ENCODE measurements around the gene SRPK1.
A peak's percentile ranks its signal among the peaks of the same experiment; 100 is the strongest.
"Not testable (repeated sequence)": the region's sequence is repeated elsewhere in the genome, so short reads cannot be mapped to it uniquely, and the experiment has no call there.

The SRPK1 gene

DNA sequence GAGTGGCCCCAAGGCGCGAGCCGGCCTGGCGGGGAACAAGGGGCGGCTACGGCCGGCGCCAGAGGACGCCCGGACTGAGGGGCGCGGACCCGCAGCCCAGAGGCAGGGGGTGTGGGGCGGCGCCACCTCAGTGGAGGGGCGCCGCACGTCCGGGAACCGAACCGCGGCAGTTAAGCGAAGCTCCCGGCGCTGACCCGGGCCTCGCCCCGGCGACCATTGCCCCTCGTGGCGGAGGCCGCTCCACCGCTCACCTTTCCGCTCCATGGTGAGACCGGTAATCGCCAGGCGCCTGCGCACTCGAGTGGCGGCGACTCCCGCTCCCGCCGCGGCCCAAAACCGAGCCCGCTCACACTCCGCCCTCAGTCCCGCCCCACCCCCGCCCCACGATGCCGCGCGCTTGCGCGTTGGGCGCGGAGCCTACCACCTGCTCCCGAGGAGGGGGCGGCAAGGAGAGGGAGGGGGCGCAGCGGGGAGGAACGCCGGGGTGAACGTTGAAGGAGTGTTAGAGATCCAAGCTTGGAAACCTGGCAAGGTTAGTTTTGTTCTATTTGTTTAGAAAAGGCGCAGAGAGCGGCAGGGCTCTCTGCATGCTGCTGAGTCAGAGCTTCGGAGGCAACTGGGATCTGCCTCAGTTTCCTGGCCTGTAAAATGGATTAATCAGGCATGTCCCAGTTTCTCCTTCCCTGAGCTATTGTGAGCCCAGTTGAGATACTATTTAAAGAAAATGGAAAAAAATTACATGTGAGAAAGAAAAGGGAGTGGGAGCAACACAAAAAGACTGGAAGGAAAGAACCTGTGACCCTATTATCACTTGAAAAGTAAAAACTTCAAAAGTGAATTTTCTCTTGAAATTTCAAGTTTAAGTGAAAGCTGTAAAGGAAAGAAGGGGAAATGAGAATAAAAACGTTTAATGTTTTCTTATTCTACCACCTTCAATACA is at the start of gene SRPK1:
TSS of gene SRPK1 (minus strand) at position 306 of the 940 bp plus-strand sequence. CDS start at position 264, 42 bp downstream.
- DNase-seq = peak; percentile 93

DNA sequence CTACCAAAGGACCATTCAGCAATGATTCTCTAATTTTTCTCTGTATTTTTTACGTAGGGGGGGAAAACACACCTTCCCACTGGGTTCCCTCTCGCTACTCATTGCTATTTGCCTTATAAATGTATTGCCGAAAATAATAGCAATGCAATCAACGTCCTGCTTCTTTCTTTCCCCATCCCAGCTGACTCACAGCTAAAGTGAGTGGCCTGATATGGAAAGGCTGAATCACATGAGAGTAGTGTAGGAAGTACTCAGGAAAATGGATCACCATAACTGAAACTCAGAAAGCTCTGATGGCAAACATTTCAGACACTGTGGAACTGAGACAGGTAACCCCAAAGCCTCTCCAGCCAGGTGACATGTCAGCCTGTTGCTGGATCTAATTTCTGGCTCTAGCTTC is 49.3 kb upstream of the SRPK1 start:
- DNase-seq = no peak

DNA sequence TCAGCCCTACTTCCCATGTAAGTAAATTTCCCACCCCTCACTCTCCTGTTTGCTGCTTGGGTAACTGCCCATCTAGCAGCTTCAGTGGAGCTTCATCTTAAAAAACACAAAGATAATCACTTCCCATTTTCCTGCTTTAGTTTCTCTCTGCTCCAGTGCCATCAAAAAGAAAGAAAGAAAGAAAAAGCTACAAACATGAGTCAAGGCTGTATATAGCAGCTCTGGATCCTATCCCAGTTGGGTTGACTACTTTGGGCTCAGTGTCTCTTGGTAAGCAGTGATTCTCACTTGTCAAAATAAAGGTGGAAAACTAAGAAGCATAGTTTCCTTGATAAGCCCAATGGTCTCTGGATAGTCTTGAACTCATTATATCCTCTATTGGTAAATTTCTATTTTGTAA is 48.7 kb upstream of the SRPK1 start:
- no peak for DNase-seq

DNA sequence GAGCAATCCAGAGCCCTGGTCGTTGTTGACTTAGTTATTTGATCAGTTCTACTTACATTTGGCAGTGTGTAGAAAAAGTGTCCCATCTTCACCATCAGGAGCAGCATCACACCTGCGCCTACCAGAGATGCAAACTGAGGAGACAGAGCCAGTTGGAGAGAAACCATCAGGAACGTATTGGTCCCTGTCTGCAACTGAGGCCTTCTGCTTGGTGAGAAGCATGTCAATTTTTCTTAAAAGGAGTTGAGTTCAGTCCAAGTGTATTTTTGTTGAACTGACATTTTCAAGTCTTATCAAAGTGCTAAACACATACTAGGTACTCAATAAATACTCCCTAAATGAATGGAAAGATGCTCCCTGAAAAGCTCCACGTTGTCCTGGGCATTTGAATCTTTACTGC is 47.9 kb upstream of the SRPK1 start:
- DNase-seq = no peak

DNA sequence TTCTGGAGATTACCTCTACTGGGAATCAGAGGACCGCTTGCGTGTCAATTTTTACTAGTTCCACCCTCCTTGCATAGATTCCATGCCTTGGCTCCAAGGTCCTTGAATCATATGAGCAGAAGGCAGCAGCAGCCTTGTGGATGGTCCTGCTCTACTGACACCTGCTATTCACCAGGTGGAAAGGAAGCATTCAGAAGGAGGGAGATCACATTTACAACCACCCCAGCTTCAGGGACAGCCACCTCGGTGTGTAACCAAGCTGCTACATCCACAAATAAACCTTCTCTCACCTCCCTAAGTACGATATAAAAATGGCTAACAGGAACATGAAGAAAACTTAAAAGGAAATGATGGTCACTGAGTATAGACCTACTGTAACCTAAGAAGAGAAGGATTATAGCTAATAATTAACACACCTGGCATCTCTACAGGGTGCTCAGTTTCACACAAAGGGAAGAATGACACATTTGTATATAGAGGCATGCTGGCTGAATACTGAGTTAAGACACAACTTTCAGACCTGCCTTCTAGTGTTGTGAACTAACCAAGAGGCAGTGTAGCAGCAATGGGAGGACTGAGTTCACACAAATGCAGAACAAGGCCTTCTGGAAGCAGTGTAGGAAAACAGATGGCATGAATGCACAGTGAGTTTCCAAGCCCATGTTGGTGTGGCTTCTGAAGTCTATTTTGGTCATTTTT is 46.3 kb upstream of the SRPK1 start:
- no peak for DNase-seq

DNA sequence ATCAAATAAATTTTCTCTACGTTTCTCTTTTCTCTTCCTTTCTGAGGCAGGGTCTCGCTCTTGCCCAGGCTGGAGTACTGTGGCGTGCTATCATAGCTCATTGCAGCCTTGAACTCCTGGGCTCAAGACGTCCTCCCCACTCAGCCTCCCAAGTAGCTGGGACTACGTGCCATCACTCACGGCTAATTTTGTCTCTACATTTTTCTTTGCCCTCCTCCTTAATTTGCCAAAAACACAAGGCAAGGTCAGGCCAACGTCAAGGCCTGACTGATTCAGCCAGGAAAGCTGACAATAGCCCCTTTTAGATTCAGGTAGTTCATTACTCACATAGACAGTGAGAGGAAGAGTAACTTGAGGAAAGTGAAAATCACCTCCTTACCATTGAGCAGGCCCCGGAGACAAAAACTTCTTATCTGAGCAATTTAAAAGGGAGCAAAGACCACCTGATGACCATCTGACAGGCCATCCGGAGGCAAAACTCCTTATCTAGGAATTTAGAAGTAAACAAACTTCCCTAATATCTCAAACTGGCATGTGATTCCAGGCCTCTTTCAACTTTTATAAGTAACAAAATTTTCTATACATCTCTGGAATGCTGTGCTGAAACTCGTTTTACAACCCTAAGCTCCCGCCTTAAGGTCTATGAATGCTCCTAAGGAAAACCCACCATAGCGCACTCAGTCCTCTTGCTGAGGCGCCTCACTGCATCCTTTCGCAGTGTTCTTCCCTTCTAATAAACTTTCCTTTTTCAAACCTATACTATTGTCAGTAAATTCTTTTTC is 42.1 kb upstream of the SRPK1 start:
- DNase-seq = no peak

DNA sequence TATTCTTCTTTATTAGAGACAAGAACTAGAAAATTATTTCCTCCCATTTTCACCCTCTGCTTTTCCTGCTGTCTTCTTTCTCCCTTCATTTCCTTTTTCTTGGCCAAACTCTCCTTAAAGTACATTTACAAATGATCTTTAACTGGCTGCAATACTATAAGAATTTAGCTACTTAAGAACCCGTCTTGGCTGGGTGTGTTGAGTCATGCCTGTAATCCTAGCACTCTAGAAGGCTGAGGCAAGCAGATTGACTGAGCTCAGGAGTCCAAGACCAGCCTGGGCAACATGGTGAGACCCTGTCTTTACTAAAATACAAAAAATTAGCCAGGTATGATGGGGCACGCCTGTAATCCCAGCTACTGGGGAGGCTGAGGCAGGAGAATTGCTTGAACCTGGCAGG is 39.3 kb upstream of the SRPK1 start:
- DNase-seq = no peak

DNA sequence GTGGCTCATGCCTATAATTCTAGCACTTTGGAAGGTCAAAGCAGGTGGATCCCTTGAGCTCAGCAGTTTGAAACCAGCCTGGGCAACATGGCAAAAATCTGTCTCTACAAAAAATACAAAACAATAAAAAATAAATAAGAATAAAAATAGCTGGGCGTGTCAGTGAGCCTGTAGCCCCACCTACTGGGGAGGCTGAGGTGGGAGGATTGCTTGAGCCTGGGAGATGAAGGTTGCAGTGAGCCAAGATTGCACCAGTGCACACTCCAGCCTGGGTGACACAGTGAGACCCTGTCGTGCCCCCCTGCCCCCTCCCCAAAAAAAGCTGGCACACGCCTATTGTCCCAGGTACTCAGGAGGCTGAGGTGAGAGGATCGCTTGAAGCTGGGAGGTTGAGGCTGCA is 35.1 kb upstream of the SRPK1 start:
- peak; percentile 27 for DNase-seq

DNA sequence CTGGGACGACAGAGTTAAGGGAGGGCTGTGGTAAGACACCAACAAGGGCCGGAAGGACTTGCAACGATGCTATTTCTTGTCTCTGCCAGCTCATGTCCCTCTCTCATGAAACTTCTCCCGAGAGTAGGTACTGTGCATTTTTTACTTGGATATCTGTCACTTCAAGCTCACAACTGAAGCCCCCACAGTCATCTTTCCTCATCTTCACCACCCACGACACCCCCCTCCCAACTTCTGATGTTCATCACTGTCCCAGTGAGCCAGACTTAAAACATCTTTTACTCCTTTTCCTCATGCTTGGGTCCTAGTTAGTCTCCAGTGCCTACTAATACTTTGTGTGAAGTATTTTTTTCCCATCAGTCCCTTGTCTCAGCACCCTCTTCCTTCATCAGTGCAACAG is 34.6 kb upstream of the SRPK1 start:
- no peak for DNase-seq

DNA sequence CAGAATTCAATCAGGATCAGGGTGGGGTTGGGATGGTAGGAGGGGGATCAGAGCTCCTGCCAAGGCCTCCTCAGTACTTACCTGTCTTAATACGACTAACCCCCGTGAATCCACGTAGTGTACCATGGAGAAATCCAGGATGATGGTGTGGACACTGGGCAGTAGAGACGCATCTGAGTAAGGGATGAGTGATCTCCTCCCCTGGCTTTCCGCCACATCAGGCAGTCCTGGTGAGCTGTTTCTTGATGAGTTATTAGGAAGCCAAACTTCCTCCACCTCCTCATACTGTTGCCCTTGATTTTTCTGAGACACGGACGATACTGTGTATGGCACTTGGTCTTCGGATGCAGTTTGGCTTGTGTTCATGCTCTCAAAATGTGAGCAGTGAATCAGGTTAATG is 34.2 kb upstream of the SRPK1 start:
- DNase-seq = no peak

DNA sequence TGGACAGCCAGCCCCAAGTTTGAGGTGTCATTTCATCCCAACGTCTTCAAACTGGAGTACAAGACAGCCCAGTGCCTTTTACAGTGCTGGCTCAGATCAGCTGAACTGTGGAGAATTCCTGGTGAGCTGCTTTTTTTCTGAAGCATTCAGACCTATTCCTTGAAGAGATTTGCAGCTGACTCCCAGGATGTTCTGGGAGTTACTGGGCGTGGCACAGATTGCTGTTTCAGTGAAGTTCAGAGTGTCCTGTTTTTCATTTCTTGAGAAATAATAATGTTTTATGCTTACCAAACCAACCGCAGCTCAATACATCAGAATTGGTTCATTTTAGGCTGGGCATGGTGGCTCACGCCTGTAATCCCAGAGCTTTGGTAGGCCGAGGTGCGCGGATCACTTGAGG is 33.4 kb upstream of the SRPK1 start:
- DNase-seq = no peak

DNA sequence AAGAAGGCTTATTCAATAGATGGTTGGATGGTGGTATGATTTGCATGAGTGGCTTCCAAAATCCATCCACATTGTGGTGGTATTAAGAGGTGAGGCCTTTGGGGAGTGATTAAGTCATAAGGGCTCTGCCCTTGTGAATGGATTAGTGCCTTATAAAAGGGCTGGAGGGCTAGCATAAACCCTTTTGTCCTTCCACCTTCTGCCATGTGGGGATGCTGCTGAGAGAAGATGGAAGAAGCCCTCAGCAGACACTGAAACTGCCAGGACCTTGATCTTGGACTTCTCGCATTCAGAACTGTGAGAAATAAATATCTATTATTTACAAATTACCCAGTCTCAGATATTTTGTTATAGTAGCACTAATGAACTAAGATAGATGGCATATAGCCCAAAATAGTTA is 27.8 kb upstream of the SRPK1 start:
- DNase-seq = no peak

DNA sequence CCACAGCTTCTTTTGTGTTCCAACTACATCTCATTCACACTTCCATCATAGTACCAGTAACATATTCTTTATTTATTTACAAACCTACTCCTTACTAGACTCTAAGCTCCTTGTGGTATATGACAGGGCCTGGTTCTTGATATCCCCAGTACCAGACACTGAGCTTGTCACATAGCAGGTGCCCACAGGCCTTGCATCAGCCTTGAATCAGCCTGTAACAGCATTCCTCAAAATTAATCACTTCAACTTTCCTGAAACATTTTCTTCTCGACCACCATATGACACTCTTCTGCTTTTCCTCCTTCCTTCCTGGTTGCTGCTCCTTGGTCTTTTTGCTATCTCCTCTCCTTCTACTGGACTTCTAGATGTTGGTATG is 24.7 kb upstream of the SRPK1 start:
- no peak for DNase-seq

DNA sequence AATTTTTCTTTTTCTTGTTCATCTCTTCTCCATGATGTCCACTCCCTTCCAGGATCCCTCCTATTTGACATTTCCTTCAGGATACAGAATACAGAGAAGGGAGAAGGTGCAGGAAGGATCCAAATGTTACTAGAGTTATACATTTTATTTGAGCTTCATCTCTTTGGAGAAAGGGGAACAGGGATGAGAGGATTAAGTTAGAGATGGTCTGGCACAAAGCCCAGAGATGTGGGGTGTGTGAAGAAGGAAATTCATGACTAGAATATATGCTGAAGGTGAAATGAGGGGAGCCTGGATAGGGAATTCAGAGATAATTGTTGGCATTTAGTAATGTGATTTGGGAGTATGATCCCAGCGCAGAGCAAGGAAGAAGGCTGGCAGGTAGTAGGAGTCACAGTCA is 22.5 kb upstream of the SRPK1 start:
- no peak for DNase-seq

DNA sequence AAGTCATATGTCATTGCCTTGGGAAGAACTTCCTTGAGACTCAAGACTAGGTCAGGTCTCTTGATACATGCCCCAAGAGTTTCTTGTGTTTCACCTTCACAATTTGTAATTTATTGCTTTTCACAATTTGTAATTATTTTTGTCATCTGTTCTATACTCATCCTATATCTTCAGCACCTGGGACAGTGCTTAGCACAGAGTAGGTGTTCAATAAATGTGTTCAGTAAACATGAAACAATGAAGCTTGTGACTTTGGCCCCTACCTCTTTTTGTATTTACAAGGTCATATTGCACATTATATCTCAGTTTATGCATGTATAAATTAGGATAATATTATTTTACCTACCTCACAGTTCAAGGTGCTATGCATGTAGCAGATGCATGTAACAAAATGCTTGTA is 21.5 kb upstream of the SRPK1 start:
- no peak for DNase-seq

DNA sequence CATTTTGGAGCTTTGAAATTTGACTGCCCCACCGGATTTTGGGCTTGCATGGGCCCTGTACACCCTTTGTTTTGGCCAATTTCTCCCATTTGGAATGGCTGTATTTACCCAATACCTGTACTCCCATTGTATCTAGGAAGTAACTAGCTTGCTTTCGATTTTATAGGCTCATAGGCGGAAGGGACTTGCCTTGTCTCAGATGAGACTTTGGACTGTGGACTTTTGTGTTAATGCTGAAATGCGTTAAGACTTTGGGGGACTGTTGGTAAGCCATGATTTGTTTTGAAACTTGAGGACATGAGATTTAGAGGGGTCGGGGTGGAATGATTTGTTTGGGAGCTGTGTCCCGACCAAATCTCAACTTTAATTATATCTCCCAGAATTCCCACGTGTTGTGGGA is 20.3 kb upstream of the SRPK1 start:
- DNase-seq = not testable (repeated sequence)

DNA sequence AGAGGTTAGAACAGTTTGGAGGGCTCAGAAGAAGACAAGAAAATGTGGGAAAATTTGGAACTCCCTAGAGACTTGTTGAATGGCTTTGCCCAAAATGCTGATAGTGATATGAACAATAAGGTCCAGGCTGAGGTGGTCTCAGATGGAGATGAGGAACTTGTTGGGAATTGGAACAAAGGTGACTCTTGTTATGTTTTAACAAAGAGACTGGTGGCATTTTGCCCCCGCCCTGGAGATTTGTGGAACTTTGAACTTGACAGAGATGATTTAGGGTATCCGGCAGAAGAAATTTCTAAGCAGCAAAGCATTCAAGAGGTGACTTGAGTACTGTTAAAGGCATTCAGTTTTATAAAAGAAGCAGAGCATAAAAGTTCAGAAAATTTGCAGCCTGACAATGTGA is 19.1 kb upstream of the SRPK1 start:
- DNase-seq = not testable (repeated sequence)

DNA sequence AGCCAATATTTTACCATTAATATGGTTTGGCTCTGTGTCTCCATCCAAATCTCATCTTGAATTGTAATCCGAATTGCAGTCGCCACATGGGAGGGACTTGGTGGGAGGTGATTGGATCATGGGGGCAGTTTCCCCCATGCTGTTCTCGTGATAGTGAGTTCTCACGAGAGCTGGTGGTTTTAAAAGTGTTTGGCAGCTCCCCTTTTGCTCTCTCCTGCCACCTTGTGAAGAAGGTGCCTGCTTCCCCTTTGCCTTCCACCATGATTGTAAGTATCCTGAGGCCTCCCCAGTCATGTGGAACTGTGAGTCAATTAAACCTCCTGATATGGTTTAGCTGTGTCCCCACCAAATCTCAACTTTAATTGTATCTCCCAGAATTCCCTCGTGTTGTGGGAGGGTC is 18.4 kb upstream of the SRPK1 start:
- DNase-seq = not testable (repeated sequence)

DNA sequence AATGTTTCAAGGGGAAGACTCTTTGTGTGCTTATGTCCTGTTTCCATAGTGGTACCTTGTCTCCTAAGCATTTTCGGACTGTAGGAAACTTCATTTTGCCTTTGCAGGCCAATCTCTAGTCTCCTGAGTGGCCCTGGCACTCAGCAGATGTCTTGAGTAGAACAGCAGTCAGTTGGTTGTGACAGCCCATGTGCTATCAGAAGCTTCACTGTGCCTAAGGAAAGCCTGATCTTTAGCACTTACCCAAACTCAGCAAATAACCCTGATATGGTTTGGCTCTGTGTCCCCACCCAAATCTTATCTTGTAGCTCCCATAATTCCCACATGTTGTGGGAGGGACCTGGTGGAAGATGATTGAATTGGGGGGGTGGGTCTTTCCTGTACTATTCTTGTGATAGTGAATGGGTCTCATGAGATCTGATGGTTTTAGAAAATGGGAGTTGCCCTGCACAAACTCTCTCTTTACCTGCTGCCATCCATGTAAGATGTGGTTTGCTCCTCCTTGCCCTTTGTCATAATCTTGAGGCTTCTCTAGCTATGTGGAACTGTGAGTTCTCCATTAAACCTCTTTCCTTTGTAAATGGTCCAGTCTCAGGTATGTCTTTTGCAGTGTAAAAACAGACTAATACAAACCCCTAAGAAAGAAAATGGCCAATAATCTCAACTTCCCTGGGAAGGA is 15.9 kb upstream of the SRPK1 start:
- DNase-seq = no peak

DNA sequence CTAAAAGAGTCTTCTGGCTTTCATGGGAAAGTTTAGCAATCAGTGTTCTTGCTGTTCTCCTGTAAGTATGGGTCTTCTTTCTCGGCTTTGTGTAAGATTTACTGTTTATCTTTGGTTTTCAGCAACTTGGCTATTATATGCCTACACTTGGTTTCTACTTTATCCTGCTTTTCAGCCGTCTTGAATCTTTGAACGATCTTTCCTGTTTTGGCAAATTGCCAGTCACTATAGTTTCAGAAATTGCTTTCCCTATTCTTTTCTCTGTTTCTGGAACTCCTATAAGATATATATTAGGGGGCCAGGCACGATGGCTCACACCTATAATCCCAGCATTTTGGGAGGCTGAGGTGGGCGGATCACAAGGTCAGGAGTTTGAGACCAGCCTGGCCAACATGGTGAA is 14.6 kb upstream of the SRPK1 start:
- DNase-seq = no peak

DNA sequence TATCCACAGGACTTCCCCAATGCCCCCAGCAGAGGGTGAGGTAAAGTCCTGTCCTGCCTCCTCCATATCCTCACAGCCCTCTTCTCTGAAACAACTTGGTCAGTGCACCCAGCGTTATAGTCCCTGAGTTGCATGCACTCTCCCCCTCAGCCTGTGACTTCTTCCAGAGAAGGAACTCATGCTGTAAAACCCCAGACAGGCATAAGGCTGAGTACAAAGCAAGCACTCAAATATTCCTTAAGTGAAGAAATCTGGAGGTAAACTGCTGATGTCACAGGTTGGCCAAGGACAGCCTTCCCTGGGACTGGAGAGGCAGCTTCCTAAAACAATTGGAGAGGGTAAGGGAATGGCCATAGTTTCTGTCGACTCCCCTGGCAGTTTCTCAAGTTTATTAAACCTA is 12.9 kb upstream of the SRPK1 start:
- no peak for DNase-seq

DNA sequence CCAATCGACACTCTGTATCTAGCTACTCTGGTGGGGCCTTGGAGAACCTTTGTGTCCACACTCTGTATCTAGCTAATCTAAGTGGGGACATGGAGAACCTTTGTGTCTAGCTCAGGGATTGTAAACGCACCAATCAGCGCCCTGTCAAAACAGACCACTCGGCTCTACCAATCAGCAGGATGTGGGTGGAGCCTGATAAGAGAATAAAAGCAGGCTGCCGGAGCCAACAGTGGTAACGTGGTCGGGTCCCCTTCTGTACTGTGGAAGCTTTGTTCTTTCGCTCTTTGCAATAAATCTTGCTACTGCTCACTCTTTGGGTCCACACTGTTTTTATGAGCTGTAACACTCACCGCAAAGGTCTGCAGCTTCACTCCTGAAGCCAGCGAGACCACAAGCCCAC is 11.0 kb upstream of the SRPK1 start:
- DNase-seq = peak; percentile 11

DNA sequence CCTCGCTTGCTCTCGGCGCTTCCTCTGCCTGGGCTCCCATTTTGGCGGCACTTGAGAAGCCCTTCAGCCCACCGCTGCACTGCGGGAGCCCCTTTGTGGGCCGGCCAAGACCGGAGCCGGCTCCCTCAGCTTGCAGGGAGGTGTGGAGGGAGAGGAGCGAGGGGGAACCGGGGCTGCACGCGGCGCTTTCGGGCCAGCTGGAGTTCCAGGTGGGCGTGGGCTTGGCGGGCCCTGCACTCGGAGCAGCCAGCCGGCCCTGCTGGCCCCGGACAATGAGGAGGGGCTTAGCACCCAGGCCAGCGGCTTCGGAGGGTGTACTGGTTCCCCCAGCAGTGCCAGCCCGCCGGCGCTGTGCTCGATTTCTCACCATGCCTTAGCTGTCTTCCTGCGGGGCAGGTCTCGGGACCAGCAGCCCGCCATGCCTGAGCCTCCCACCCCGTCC is 10.2 kb upstream of the SRPK1 start:
- DNase-seq = no peak

All from CD4-positive, alpha-beta T cell treated with Interleukin-17A for 4 hours (primary cell).